CMK (cell line): Measurements from ENCODE around the gene TTC34.
"Not testable (repeated sequence)": the region's sequence is repeated elsewhere in the genome, so short reads cannot be mapped to it uniquely, and the experiment has no call there.

ENCODE experiments used
- DNase-seq: peaks from one replicate; pipeline ENCODE4 v3.0.0-alpha.2; 2010; ENCODE audit warnings: low read depth

TTC34 gene

GRCh38 chr1:2810899-2811532 lies 9.5 kb upstream of the TTC34 start:
- no peak for DNase-seq

DNA sequence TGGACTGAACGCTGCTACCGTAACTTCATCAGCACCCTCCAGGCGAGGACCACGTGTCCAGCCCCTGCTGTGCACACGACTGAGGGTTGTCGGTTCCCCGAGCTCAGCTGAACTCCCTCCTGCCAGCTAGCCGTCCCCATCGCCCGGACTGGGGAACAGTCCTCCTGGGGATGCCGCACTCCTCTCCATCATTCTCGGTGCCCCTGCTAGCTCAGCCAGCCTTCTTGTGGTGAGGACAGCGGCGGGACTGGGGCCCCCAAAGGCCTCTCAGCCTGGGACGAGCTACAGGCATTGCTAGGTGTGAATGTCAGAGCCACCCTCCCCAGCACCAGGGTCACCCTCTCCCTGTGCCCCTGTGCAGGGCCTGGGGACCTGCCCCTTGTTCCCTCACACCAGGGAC lies 8.8 kb upstream of the TTC34 start:
- no peak for DNase-seq

GRCh38 chr1:2809656-2810055 lies 8.2 kb upstream of the TTC34 start:
- DNase-seq: no peak

DNA sequence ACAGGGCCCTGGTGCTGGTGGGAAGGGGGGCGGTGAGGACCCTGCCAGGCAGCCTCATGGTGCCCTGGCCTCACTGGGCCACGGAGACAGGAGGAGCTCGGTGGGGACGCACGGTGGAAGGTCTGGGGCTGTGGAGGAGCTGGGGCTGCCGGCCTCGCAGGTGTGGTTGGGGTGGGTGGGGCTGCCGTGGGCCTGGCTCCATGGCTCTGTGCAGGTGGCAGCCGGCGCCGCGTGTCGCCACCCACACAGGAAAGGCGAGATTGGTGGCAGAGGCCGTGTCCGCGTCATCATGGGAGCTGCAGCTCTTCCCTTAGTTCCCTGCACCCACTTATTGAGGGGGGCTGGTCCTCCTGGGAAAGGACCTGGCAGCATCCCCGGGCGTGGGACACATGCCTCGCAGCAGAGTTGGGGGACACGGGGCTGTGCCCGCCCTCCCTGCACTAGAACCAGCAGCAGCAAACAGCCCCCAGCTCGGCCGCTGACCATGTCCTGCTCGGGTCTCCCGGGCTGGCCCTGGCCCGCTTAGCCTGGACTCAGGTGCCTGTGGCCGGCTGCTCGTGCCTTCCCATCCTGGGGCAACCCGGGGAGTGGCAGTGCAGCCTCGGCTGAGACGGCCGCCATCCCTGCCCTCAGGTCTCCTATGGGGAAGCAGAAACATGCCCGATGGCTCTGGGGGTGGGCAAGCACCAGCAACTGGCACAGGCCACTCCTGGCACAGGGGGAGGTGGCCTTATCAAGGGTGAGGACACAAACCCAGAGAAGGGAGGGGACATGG lies 7.5 kb upstream of the TTC34 start:
- no peak for DNase-seq

DNA sequence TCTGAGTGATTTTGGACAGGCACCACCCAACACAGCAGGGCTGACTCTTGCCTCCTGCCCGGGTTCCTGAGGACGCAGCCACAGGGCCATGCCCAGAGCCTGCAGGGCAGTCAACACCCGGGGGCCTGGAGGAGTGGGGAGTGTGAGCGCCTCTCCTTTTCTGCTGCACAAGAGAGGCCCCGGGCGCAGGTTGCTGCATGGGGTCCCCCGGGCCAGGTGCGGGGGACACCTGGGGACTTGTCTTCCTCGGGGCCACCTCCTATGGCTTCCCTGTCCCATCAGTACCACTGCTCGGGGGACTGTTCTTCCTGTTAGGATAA lies 6.9 kb upstream of the TTC34 start:
- DNase-seq: no peak

DNA sequence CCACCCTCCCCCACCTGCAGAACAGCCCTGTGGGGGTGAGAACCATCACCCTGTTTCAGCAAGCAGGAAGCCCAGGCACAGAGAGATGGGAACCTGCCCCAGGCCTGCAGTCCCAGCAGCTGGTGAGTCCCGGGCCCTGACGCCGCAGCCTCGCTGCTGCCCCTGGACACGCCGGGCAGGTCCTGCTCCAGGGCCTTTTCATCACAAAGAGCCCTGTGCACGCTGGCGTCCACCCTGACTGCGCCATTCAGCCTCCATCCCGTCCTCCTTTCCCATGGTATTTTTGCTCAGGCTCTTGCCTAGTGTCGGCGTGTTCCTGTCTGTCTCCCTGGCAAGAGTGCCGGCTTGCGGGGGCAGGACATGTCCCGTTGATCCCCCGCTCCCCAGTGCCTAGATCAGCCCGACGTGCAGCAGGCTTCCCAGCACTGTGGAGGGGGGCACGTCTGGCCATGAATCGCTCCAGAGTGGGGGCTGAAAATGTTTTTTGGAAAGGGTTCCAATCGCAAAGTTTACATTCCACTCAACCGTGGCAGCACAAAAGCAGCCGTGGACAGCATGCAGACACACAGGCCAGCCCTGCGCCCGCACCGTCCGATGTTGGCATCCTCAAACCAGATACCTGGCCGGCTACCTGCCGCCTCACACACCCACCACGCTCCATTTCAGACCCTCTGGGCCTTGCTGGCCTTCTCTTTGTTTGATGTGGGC lies 6.3 kb upstream of the TTC34 start:
- DNase-seq: no peak

DNA sequence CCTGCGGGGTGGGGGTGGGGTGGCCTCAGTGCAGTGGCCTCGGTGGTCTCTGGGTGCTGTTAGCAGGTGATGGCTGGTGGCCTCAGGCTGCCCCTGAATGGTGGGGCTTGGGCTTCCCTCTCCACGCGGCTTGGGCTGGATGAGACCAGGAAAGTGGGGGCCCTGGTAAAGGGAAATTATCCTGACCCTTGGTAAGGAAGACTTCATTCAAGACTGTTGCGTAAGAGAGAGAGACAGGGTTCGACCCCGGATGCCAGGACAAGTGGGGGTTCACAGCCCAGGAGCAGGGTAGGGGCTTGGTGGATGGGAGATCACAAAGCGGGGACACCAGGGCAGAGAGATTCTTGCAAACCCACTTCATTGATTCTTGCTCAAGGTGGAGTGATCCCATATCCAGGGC lies 5.5 kb upstream of the TTC34 start:
- no peak for DNase-seq

DNA sequence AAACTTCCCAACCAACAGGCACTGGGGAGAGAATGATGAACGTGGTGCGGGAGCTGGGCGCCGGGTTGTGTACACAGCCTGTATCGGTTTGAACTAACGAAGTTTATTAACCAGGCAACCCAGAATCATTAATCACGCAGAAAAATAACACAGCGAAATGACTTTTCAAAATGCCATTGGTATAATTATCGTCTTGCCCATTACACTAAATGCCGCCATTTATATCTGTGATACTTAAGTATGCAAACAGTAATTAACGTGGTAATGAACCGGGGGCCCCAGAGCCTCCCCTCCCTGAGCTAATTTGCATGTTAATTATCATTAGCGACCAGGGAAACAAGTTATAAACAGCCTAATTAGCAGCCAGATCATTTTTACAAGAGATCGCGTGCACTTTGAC lies 5.1 kb upstream of the TTC34 start:
- DNase-seq: no peak

- DNase-seq: no peak
Observed at GRCh38 chr1:2805801-2806430, 4.4 kb upstream of the TTC34 start.

DNA sequence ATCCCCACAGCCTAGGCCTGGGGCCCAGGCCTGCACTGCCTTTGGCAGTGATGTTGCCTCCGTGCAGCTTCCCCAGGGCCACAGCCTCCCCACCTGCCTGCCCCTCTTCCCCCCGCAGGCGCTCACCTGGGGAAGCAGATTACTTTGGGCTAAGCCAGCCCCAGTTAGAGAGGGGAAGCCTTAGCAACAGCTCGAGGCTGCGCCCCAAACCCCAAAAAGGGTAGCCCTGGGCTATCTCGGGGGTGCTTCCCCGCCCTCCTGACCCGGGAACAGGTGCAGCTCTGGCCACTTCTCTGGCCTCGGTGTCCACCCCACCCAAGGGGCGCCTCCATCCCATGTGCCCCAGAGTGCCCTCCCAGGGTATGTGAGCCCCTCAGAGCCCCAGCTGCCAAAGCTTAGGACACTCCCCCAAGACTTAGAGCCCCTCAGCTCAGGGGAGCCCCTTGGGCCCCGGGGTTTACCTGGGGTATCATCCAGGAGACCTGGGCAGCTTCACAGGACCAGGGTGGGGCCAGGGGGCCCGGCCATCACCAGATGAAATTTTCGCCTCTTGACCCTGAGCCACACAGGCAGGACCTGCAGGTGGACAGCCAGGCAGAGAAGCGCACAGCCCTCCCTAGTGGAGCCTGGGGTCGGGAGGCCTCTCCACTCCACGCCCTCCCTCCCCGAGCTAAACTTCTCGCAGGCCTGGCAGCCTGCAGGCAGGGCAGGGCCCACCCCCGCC lies 3.3 kb upstream of the TTC34 start:
- DNase-seq: no peak

- no peak for DNase-seq
Observed at GRCh38 chr1:2803931-2804627, 2.6 kb upstream of the TTC34 start.

DNA sequence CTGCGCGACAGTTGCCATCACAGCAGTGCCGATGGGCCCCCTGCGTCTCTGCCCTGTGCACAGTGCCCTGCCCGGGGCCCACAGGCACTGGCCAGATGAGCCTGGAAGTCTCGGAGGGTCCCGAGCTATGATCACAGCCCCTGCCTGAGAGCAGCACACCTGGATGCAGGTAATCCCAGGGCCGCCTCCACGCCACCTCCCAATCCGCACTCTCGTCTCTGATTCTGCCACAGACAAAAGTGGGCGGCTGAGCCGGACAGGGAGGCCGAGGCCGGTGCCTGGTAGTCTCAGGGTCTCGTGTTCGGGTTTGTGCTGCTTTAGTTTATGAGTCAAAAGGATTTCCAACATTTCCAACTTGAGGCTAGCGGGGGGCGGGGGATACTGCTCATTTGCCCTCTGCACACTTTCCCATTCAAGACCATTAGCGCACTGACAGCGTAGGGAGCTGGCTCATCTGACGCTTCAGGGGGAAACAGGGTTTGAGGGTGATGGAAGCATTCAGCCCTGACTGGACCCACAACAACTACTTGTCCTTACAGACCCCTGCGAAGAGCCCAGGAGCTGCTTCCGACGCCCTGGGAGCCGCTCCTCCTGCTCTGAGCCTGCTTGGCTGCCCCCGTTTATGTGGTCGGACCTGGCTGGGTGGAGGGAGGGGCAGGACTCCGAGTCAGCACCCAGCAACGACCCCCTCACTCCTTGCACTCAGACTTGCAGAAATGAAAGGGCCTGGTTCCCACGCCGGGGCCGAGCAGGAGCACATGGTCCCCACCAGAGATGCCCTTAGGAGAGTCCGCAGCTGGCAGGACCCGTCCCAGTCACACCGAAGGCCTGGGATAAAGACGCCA lies 1.8 kb upstream of the TTC34 start:
- no peak for DNase-seq

GRCh38 chr1:2802421-2802961 lies 998 bp upstream of the TTC34 start:
- no peak for DNase-seq

- no peak for DNase-seq
Observed at GRCh38 chr1:2801046-2801445, 447 bp downstream of the TTC34 start.

- no peak for DNase-seq
Observed at GRCh38 chr1:2800664-2801045, 838 bp downstream of the TTC34 start.

DNA sequence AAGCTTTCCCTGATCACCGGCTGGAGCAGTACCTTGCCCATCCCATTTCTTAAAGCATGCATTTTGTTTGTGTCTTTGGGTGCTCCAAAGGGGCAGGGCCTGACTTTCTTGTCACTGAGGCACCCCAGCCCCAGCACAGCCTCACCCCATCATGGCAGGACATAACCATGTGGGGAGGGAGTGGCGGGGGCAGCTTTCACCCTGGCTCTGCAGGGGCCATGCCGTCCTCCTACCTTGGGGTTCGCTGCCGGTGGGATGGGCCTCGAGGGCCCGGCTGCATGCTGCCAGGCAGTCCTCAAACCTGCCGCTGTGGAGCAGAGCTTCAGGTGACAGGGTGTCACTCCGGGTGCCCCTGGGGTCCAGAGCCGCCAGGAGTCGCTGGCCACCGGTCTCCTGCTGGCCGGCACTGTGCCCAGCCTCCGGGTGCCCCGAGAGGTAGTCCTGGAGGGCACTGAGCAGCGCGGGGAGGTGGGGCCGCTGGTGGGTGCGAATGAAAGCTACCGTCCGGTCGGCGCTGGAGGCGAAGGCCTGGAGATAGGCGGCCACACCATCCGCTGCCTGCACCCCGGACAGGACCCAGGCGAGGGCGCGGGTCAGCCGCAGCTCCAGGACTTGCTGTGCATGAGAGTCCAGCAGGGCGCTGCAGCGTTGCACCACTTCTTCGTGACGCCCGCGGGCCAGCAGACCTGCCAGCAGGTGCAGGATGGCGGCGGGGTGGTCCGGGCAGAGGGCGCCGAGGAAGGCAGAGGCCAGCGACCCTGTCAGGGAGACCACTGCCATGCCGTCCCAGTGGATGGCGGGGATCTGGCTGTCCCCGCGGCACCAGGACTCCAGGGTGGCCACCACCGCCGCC lies 1.5 kb downstream of the TTC34 start:
- DNase-seq: no peak

DNA sequence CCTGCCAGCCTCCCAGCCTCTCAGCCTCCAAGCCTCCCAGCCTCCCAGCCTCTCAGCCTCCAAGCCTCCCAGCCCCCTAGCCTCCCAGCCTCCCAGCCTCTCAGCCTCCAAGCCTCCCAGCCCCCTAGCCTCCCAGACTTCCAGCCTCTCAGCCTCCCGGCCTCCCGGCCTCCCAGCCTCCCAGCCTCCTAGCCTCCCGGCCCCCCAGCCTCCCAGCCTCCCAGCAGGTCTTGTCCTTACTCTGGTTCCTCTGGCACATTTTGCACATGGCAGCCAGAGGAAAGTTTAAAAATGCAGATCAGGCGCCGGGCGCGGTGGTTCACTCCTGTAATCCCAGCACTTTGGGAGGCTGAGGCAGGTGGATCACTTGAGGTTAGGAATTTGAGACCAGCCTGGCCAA lies 2.5 kb downstream of the TTC34 start:
- DNase-seq: not testable (repeated sequence)

GRCh38 chr1:2797741-2798016 lies 3.8 kb downstream of the TTC34 start:
- DNase-seq: no peak

- no peak for DNase-seq
Observed at GRCh38 chr1:2796890-2797740, 4.4 kb downstream of the TTC34 start.
